ENCODE measurements around the gene WNT6. TPM values are rescaled to one million over a fixed set of nuclear protein-coding genes. Genes with fewer than 3 reads are reported as not detected.

WNT6 gene
- under 1 TPM; 0.10 to 0.27 (median 0.15) TPM for polyA plus RNA-seq (ENCODE audit: insufficient read length in 3 of 3)

GRCh38 chr2:218859556-218859987 is at the start of gene WNT6:
WNT6 (plus strand) TSS chr2:218859805; CDS start chr2:218860038, 233 bp downstream.
- DNase-seq (ENCODE audit: low read depth in 3 of 3, low spot score in 2 of 3) = no peak

GRCh38 chr2:218810256-218810655 is 49.3 kb upstream of the WNT6 start:
- no peak for DNase-seq (ENCODE audit: low read depth in 3 of 3, low spot score in 2 of 3)

GRCh38 chr2:218811382-218811781 is 48.2 kb upstream of the WNT6 start:
- DNase-seq (ENCODE audit: low read depth in 3 of 3, low spot score in 2 of 3) = no peak

GRCh38 chr2:218812096-218812815 is 47.3 kb upstream of the WNT6 start:
- no peak for DNase-seq (ENCODE audit: low read depth in 3 of 3, low spot score in 2 of 3)

GRCh38 chr2:218812861-218813260 is 46.7 kb upstream of the WNT6 start:
- DNase-seq (ENCODE audit: low read depth in 3 of 3, low spot score in 2 of 3) = no peak

GRCh38 chr2:218813771-218814460 is 45.7 kb upstream of the WNT6 start:
- DNase-seq (ENCODE audit: low read depth in 3 of 3, low spot score in 2 of 3) = no peak

GRCh38 chr2:218814540-218815243 is 44.9 kb upstream of the WNT6 start:
- no peak for DNase-seq (ENCODE audit: low read depth in 3 of 3, low spot score in 2 of 3)

GRCh38 chr2:218815244-218815637 is 44.4 kb upstream of the WNT6 start:
- DNase-seq (ENCODE audit: low read depth in 3 of 3, low spot score in 2 of 3) = no peak

GRCh38 chr2:218815649-218816048 is 44.0 kb upstream of the WNT6 start:
- DNase-seq (ENCODE audit: low read depth in 3 of 3, low spot score in 2 of 3) = no peak

- DNase-seq (ENCODE audit: low read depth in 3 of 3, low spot score in 2 of 3) = no peak
Observed at GRCh38 chr2:218816561-218817011, 43.0 kb upstream of the WNT6 start.

GRCh38 chr2:218819093-218819492 is 40.5 kb upstream of the WNT6 start:
- no peak for DNase-seq (ENCODE audit: low read depth in 3 of 3, low spot score in 2 of 3)

GRCh38 chr2:218820746-218821369 is 38.7 kb upstream of the WNT6 start:
- DNase-seq (ENCODE audit: low read depth in 3 of 3, low spot score in 2 of 3) = no peak

GRCh38 chr2:218821605-218822211 is 37.9 kb upstream of the WNT6 start:
- DNase-seq (ENCODE audit: low read depth in 3 of 3, low spot score in 2 of 3) = no peak

GRCh38 chr2:218822622-218823021 is 37.0 kb upstream of the WNT6 start:
- DNase-seq (ENCODE audit: low read depth in 3 of 3, low spot score in 2 of 3) = no peak

- no peak for DNase-seq (ENCODE audit: low read depth in 3 of 3, low spot score in 2 of 3)
Observed at GRCh38 chr2:218823196-218823855, 36.3 kb upstream of the WNT6 start.

- DNase-seq (ENCODE audit: low read depth in 3 of 3, low spot score in 2 of 3) = no peak
Observed at GRCh38 chr2:218824004-218824403, 35.6 kb upstream of the WNT6 start.

- DNase-seq (ENCODE audit: low read depth in 3 of 3, low spot score in 2 of 3) = no peak
Observed at GRCh38 chr2:218826791-218827190, 32.8 kb upstream of the WNT6 start.

GRCh38 chr2:218827701-218828476 is 31.7 kb upstream of the WNT6 start:
- no peak for DNase-seq (ENCODE audit: low read depth in 3 of 3, low spot score in 2 of 3)

GRCh38 chr2:218828477-218828778 is 31.2 kb upstream of the WNT6 start:
- DNase-seq (ENCODE audit: low read depth in 3 of 3, low spot score in 2 of 3) = no peak
